Astrocyte of the cerebellum (primary cell): Measurements from ENCODE around the gene PJA2.

ENCODE experiments used
- DNase-seq: peaks from one replicate; pipeline ENCODE4 v3.0.0-alpha.2; 2011; ENCODE audit warnings: low read depth
- H3K4me3 ChIP-seq: 2 replicates; pipeline ENCODE4 v1.5.1; 2011; ENCODE audit warnings: mild to moderate bottlenecking, low read depth, low read length, moderate library complexity
- in situ Hi-C: cut with HindIII; loops from 2 replicates; pipeline ENCODE4 v1.10.0; 2017; ENCODE audit warnings: low sequenced_read_pairs
- TF ChIP-seq, protein P1 (sequence below): IDR thresholded peaks from 2 replicates; pipeline ENCODE4 v1.5.1; 2012; ENCODE audit warnings: low read length, low read depth, moderate library complexity, mild to moderate bottlenecking; ENCODE audit errors: missing control alignments

PJA2 gene

GRCh38 chr5:109318455-109319108 is 91.2 kb downstream of the PJA2 start:
- TF ChIP-seq, protein P1, sequence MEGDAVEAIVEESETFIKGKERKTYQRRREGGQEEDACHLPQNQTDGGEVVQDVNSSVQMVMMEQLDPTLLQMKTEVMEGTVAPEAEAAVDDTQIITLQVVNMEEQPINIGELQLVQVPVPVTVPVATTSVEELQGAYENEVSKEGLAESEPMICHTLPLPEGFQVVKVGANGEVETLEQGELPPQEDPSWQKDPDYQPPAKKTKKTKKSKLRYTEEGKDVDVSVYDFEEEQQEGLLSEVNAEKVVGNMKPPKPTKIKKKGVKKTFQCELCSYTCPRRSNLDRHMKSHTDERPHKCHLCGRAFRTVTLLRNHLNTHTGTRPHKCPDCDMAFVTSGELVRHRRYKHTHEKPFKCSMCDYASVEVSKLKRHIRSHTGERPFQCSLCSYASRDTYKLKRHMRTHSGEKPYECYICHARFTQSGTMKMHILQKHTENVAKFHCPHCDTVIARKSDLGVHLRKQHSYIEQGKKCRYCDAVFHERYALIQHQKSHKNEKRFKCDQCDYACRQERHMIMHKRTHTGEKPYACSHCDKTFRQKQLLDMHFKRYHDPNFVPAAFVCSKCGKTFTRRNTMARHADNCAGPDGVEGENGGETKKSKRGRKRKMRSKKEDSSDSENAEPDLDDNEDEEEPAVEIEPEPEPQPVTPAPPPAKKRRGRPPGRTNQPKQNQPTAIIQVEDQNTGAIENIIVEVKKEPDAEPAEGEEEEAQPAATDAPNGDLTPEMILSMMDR: no peak
- no peak for DNase-seq
- H3K4me3 ChIP-seq: no peak overlapping the region
- in situ Hi-C loops: no loop called here

GRCh38 chr5:109316634-109317033 is 93.1 kb downstream of the PJA2 start:
- DNase-seq: no peak
- TF ChIP-seq, protein P1: no peak
- H3K4me3 ChIP-seq: no peak overlapping the region
- in situ Hi-C loops: no loop called here

- H3K4me3 ChIP-seq: no peak overlapping the region
- in situ Hi-C loops: no loop called here
- no peak for DNase-seq
- TF ChIP-seq, protein P1: no peak
These were observed 94.5 kb downstream of the PJA2 start for GRCh38 chr5:109315245-109315644.

DNA sequence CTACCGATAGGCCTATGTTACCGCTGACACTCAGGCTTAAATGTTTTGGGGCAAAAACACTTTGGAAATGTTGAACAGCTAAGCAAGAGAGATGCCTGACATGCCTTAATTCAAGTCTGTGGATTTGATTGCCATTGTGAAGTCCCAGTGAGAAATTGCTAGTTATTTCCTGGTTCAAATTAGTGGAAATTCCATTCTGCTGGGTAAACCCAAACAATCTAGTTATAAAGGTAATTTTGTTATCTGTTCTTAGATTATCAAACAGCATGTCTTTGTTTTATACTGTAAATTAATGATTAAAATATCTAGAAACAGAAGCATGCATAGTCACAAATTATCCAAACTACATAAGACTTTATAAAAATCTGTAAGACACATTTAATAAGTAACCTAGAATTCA is 96.6 kb downstream of the PJA2 start:
- DNase-seq: no peak
- H3K4me3 ChIP-seq: no peak overlapping the region
- TF ChIP-seq, protein P1: no peak
- in situ Hi-C loops: no loop called here

- TF ChIP-seq, protein P1: no peak
- in situ Hi-C loops: no loop called here
- no peak for DNase-seq
- no peak overlapping the region for H3K4me3 ChIP-seq
These were observed 97.1 kb downstream of the PJA2 start for GRCh38 chr5:109312695-109313094.

- H3K4me3 ChIP-seq: no peak overlapping the region
- DNase-seq: no peak
- TF ChIP-seq, protein P1: no peak
- in situ Hi-C loops: no loop called here
These were observed 99.5 kb downstream of the PJA2 start for GRCh38 chr5:109310315-109310714.
